GM18520 (cell line): ENCODE results near the gene PPEF2.
"Not testable (repeated sequence)": the region's sequence is repeated elsewhere in the genome, so short reads cannot be mapped to it uniquely, and the experiment has no call there.

ENCODE experiments used
- ATAC-seq: cut with Tn5 transposase; IDR thresholded peaks from one replicate; pipeline ENCODE4 v1.9.1; 2021; ENCODE audit not compliant: unreplicated experiment

The PPEF2 gene

DNA sequence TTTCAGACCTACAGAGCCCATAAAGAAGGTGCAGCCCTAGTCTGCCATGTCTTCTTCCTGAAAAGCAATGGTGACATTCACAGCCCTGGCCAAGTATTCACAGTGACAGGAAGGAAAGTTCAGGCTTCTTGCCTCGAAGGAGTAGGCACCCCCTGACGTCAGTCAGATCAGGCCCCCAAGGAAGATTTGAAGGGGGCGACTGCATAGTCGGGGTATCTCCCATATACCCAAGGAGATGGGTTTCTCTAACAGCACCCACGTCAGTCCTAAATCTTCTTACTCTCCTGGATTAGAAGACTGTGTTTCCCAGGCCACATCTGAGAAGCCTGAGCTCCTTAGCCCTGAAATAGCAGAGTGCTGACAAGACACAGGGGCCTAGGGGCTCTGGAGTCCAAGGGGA is at the start of gene PPEF2:
Gene PPEF2 (minus strand): TSS at position 101 of the 400 bp plus-strand sequence. CDS start 6,127 bp downstream, outside the sequence.
- no peak for ATAC-seq

- no peak for ATAC-seq
These were observed 48.1 kb upstream of the PPEF2 start for GRCh38 chr4:75950213-75950815.

GRCh38 chr4:75948822-75949444 is 46.7 kb upstream of the PPEF2 start:
- ATAC-seq = peak; percentile 68

DNA sequence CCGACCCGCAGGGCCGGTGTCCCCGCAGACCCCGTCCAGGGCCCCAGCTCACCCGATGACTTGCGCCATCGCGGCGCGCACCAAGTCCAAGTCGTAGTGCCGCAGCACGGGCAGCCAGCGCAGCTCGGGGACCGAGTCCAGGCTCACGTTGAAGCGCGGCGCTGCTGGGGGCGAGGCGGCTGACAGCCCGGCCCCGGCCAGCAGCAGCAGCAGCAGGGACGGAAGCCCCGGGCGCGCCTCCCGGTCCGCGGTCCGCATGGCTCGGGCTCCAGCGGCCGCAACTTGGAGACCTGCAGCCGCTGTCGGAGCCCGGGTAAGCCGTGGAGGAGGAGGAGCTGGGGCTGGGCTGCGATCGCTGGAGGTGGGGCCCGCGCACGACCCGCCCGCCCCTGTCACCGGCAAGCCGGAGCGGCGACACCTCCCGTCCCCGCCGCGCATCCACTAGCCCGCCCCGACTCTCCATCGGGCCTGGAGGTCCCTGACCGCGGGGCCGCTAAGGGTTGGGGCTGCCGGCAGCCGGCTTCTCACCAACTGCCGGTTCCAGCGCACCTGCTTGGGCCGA is 38.5 kb upstream of the PPEF2 start, which contains the start of gene NAAA:
Gene NAAA (minus strand): TSS at position 322 of the 562 bp plus-strand sequence. CDS start 64 bp downstream, at position 258.
- ATAC-seq = peak; percentile 76

DNA sequence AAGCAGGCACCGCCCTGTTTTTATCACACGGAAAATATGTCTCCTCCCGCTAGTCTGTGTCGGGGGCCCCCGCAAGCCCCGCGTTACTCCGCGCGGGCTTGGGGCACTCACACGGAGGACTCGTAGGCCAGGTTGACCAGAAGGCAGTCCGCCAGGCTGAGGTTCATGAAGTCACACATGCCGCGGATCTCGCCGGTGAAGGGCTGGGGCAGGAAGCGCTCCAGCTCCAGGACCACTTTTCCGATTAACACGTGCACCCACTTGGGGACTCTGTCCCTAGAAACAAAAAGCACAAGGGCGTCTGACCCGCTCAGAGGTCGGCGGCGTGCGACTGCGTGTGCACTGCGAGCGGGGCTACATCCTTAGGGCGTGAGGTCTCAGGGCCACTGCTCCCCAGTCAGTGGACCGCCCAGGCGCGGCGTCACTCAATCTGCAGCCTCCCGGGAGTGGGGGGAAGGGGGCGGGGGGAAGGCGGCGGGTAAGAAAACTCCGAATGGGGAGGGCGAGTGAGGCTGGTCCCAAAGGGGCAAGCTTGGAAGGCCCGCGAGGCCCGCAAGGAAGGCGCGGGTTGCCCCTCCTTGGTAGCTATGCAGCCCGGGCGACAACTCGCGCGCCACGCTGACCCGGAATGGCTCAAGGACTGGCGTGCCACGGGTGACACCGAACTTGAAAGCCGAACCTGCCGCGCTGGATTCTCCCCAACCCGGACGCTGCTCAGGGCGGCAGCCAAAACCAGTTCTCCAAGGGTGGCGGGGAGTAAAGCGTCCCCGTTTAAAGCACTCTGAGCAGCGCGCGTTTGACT is 37.8 kb upstream of the PPEF2 start:
- ATAC-seq = peak; percentile 28

- no peak for ATAC-seq
These were observed 33.4 kb upstream of the PPEF2 start for GRCh38 chr4:75935628-75936027.

GRCh38 chr4:75930152-75930551 is 27.9 kb upstream of the PPEF2 start:
- no peak for ATAC-seq

- not testable (repeated sequence) for ATAC-seq
These were observed 22.7 kb upstream of the PPEF2 start for GRCh38 chr4:75924916-75925315.

DNA sequence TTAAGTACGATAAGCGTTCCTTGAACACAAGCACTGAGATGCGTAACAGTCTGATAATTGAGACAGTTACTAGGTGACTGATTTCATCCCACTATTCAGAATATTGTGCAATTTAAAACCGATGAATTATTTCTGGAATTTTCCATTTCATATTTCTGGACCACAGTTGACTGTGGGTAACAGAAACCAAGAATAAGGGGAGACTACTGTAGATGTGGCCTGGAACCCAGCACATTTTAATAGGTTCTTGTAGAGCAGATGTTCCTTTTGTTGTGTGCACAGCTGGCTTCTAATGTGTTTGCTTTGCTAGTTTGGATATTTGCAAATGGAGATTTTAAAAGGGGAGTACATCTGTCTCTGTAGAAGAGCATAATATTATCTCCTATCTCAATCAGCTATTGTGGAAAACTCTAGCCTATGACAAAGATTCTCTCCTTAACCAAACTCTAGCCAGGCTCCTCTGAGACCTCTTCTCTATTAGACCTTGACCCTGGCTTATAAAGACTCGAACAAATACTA is 22.1 kb upstream of the PPEF2 start:
- no peak for ATAC-seq

DNA sequence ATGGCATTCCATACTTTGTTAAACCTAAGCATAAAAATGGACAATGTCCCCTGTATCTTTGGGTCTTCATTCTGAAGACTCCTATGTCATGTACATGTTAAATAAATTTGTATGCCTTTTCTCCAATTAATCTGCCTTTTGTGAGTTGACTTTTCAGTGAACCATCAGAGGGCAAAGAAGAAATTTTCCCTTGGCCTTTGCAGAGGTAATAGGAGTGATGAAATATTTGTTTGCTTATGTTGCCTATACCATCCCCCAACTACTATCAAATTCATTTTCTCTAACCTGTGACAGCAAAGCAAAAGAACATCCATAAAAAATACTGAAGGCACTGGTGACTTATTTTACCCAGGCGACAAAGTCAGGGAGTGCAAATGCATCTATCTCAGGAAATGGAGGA is 20.3 kb upstream of the PPEF2 start:
- no peak for ATAC-seq

- no peak for ATAC-seq
These were observed 19.7 kb upstream of the PPEF2 start for GRCh38 chr4:75921910-75922309.

GRCh38 chr4:75920327-75920726 is 18.1 kb upstream of the PPEF2 start:
- no peak for ATAC-seq

GRCh38 chr4:75919920-75920319 is 17.7 kb upstream of the PPEF2 start:
- no peak for ATAC-seq

- no peak for ATAC-seq
These were observed 13.9 kb upstream of the PPEF2 start for GRCh38 chr4:75916091-75916661.

GRCh38 chr4:75912968-75913367 is 10.7 kb upstream of the PPEF2 start:
- no peak for ATAC-seq

- ATAC-seq = not testable (repeated sequence)
These were observed 8.6 kb upstream of the PPEF2 start for GRCh38 chr4:75910831-75911230.

DNA sequence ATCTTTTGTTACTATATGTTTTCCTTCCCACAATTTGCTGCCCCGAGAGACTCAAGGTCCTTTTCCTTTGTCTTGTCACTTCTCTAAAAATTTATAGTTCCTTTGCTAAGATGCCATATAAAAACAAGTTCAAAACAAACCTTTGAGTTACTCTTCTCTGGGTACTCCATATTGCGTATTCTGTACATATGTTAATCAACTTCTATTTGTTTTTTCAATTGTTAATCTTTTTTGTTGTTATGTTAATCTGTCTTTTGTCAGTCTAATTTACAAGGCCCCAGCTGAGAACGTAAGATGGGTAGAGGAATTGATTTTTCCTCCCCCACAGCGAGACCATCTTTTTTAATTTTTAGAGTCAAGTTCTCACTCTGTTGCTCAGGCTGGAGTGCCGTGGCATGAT is 7.2 kb upstream of the PPEF2 start:
- ATAC-seq = no peak

DNA sequence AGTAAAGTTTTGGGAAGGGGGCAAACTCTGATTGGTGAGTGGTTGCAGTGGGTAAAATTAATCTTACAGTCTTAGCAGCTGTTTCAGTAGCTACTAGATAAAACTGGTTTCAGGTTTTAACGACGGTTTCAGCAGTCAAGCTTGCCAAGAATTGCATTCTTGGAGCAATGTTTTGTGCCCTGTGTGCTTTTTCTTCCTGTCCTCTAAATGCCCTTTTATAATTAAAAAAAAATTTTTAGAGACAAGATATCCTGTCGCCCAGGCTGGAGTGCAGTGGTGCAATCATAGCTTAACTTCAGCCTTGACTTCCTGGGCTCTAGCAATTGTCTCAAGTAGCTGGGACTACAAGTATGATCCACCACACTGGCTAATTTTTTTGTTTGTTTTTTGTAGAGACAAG is 6.3 kb upstream of the PPEF2 start:
- no peak for ATAC-seq

DNA sequence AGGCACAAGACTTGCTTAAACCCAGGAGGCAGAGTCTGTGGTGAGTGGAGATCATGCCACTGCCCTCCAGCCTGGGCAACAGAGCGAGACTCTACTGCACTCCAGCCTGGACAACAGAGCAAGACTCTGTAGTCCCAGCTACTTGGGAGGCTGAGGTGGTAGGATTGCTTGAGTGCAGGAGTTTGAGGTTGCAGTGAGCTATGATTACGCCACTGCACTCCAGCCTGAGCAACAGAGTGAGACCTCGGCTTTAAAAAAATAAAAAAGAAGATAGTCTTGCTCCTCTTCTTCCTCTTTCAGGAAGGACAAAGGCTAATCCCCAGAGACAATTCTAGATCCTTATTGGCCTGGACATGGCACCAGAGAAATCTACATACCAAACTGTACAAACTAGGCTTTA is 5.7 kb upstream of the PPEF2 start:
- ATAC-seq = no peak

- ATAC-seq = no peak
These were observed 1.8 kb upstream of the PPEF2 start for GRCh38 chr4:75904076-75904475.

GRCh38 chr4:75898536-75898935 is 3.7 kb downstream of the PPEF2 start:
- ATAC-seq = no peak
